GM18517 (cell line): ENCODE measurements around the gene YAP1.

Experiments
- ATAC-seq: cut with Tn5 transposase; IDR thresholded peaks from one replicate; pipeline ENCODE4 v1.9.1; 2021; ENCODE audit warnings: mild to moderate bottlenecking, moderate library complexity; ENCODE audit not compliant: unreplicated experiment

The YAP1 gene

GRCh38 chr11:102157219-102157618, 47.0 kb downstream of the YAP1 start:
- ATAC-seq, result no peak

GRCh38 chr11:102158164-102158735, 48.0 kb downstream of the YAP1 start:
- no peak for ATAC-seq

GRCh38 chr11:102163368-102163767, 53.1 kb downstream of the YAP1 start:
- no peak for ATAC-seq

GRCh38 chr11:102166175-102167064, 56.2 kb downstream of the YAP1 start:
- no peak for ATAC-seq

GRCh38 chr11:102168481-102168880, 58.2 kb downstream of the YAP1 start:
- ATAC-seq, result no peak

GRCh38 chr11:102171101-102171500, 60.9 kb downstream of the YAP1 start:
- no peak for ATAC-seq

- ATAC-seq, result no peak
Measured at GRCh38 chr11:102172127-102172848, 62.0 kb downstream of the YAP1 start.

- no peak for ATAC-seq
Measured at GRCh38 chr11:102177126-102177525, 66.9 kb downstream of the YAP1 start.

GRCh38 chr11:102177974-102178631, 67.9 kb downstream of the YAP1 start:
- ATAC-seq, result no peak

- ATAC-seq, result no peak
Measured at GRCh38 chr11:102179371-102179770, 69.1 kb downstream of the YAP1 start.

- ATAC-seq, result no peak
Measured at GRCh38 chr11:102184269-102184987, 74.2 kb downstream of the YAP1 start.

GRCh38 chr11:102186551-102187191, 76.4 kb downstream of the YAP1 start:
- ATAC-seq, result no peak

- no peak for ATAC-seq
Measured at GRCh38 chr11:102187416-102188151, 77.3 kb downstream of the YAP1 start.

GRCh38 chr11:102188488-102188887, 78.2 kb downstream of the YAP1 start:
- no peak for ATAC-seq

GRCh38 chr11:102191832-102192231, 81.6 kb downstream of the YAP1 start:
- no peak for ATAC-seq

GRCh38 chr11:102192349-102193066, 82.3 kb downstream of the YAP1 start:
- ATAC-seq, result no peak

GRCh38 chr11:102194257-102194656, 84.0 kb downstream of the YAP1 start:
- no peak for ATAC-seq

- no peak for ATAC-seq
Measured at GRCh38 chr11:102194990-102195389, 84.7 kb downstream of the YAP1 start.

- no peak for ATAC-seq
Measured at GRCh38 chr11:102196351-102196750, 86.1 kb downstream of the YAP1 start.
